Measurements from ENCODE around the gene REN.

The REN gene

DNA sequence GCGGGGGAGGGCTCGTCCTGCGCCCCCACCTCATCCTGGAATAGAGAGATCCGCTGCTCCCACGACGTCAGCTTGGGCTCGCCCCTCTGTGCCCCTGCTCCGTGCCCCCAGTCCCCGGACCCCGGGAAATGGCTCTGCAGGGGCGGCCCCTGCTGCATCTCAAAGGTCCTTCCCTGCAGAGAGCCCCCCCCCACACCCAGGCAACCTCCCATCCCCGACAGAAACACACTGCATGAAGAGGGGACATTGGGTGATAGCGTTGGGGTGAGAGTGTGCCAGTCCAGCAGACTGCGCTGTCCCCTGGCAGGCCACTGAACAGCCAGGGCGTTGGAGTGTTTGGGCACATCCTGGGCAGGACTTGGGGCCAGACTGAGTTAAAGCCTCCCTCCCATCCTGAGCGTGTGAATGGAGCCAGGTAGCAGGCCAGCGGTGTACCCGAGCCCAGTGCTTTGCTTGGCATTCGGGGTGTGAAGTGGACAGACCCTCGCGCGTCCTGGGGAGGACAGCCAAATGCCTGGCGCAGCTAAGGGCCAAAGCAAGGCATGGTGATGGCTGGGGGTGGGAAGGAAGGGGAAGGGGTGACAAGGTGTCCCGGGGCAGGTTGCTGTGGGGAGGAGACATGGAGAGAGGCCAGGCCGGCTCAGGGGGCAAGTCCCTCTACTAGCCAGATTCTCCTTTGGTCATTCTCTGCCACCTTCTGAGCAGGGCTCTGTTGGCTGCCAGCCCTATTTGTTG, 13.7 kb downstream of the REN start:
- no peak for DNase-seq

DNA sequence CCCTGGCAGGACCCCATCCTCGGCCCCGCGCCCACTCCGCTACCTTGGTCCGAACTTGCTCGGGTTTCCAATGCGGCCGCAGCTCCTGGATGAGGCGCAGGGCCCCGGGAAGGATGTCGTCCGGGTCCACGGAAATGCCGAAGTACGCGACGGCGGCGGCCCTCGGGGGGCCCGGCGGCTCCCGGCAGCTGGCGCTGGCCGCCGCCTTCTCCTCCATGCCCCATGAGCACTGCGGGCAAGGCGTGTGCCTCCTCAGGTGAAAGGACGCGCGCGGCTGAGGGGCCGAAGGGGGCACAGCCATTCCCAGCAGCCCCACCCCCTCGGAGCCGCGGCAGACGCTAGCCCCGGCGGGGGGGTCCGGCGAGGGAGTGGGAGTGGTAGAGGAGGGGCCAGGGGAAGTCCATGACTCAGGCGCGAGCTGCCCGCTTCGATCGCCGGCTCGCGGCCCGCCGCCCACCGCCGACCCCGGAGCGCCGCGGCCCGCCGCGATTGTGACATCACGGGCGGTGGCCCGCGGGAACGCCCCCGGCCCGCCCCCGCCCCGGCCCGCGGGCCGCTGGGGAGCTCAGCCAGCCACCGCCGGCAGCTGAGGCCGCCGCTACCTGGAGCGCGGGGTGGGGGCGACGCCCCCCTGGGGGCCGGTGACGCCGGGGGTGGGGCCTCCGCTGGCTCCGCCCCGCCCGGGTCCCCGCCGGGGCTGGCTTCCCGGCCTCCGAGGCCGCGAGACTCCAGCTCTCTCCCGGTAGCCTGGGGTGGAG, 14.4 kb downstream of the REN start, which contains the start of gene ETNK2:
ETNK2 (minus strand) TSS at position 493 of the 758 bp plus-strand sequence; CDS start at position 301, 192 bp downstream.
- no peak for DNase-seq

DNA sequence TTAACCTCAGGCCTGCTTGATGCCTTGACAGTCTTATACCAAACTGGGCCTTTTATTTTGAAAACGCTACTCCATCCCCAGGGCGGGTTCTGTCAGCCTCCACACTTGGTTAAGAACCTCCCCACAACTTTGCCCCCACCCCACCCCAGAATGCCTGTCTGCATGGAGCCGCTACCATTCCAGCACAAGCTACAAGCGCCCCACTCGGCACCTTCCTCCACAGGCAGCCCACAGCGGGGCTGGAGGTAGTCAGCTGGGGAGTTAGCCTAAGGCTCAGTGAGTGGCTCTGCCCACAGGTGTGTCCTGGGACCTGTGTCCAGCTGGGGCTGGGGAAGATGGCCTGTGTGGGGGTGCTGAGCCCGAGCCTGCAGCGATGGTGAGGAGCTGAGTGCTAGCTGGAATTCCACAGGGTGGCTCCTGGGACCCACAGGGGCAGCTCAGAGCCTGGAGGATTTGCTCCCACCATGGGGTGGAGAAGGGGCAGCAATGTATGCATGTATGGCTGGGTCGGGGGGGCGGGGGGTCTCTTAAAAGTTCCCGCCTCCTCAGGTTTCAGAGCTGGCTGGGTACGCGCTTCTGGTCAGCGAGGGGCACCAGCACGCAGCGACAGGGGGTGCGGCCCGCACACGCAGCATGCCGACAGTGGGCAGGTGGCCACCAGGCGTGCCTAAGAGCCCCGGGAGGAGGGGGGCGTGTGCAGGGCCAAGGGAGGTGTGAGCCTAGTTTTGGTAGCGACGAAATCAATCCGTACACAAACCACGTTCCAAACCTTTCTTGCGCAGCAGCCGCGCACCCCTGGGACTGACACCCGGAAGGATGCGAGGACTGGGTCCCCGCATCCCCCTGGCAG, 15.2 kb downstream of the REN start:
- DNase-seq = no peak

DNA sequence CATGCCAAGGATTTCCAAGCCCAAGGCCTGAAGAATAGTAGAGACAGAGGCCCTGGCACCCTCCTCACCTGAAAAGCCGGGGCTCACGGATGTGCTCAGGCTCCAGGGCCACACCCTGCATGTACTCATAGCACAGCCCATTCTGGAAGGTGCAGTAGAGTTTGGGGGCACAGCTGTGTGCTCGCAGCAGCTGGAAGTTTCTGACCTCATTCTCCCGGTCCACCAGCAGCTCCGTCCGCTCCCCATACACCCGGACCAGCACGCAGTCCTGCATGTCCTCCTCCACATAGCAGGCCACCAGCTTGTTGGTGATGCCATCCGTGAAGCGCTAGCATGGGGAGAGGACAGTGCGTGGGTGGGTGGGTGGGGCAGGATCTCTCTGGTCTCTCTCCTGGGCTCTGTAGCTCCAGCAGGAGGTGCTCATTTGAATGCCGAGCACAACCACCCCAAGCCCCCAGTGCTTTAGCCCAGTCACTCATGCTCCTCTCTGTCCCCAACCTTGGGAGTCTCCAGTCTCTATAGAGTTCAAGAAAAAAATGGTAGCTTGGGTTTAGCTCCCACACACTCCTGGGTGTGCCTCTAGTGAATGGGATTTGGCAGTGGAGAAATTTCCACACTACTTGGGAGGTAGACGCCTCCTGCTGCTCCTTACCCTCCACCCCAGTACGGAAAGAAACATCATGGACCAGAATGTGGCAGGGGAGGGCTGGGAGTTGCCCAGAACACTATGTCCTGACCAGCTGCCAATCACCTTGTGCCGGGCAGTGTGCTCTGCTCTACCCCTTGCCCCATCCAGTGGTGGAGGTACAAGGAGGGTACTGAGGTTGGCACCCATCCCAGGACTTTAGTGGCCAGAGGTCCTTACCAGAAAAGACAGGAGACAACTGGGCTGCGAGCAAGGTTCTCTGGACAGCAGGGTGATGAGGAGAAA, 16.2 kb downstream of the REN start:
- no peak for DNase-seq

DNA sequence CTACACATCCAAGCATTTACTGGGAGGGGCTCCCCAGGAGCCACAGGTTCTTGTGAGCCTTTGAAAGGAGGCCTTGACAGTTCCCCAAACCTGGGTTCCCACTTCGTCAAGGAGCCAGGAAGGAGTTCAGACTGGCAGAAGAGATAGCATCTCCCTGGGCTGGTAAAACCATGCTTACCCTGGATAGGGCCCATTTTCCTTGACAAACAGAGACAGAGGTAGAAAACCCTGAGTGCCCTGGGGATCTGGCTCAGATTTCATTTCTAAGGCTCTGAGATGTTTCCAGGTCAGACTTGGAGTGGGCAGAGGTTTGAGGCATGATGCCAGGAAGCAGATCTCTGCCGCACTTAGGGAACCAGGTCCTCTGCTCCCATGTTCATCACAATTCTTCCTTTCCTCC, 17.0 kb downstream of the REN start:
- no peak for DNase-seq

DNA sequence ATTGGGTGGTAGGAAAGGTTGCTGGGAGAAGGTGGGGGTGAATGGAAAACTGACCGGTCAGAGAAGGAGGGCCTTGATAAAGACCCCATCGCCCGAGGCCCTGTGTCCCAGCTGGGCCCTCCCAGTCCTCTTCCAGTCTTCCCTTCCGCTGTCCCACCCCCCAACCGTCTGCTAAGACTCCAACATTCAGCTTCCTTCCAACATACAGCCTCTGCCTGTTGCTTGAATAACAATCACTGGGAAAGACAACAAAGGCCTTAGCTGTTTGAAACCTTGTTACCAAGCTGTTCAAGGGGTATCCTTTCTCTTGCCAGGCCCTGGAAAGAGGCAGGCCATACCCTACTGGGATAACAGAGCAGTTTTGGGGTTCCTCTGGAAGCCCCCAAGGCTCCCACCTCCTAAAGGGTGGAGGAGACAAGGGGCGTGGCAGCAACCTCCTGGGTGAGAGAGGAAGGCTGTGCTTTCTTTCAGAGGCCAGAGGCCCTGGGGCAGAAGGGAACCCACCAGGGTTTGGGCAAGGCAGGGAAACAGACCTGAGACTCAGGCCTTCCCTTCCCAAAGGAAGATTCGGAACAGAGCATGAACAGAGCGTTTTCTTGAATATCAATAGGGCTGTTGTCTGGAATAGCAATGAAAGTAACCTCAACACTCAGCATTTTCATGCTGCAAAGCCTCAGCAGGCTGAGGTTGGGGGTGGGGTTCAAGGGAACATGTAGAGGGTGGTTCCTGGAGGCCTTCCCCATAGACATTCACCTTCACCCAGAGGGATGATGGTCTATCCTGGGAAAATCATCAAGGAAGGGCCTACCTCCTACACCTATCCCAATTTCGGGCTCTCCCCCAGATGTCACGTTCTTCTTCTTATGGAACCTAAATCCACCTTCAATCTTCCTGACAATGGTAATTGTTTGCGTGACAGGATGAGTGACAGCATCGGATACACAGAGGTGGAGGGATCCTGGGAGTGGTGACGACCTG, 18.4 kb downstream of the REN start:
- no peak for DNase-seq

DNA sequence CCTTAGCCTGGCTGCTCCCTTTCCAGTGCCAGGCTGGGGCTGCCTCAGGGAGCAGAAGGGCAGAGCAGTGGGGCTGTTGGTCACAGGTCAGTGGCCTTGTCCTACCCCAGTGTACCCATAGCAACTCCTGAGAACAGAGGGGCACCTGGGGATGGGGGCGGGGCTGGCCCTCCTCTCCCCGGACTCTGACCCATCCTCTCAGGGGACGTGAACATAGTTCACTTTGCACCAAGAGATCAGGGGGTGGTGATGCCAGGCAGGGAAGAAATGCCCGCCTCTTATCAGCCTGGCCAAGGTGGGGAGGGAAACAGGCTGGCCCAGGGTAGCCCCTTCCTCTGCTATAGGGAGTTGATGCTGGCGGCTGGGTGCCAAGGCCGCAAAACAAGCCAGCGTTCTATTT, 19.2 kb downstream of the REN start:
- no peak for DNase-seq

DNA sequence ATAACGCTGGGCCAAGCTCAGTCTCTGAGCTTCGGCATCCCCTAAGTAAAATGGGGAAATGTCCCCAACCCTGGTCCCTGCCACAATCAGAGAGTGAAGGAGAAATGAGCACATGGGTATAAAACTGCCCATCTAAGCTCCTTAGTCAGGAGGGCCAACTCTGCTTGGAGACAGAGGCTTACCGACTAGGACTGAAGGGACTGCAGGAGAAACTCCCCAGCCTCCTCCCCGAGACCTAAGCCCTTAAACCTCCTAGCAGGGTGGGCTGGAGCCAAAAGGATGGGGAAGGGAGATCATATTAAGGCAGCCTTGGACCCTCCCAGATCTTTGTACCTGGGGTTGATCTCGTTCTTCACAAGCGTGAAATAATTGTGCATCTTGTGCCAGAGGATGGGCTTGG, 19.8 kb downstream of the REN start:
- DNase-seq = no peak

DNA sequence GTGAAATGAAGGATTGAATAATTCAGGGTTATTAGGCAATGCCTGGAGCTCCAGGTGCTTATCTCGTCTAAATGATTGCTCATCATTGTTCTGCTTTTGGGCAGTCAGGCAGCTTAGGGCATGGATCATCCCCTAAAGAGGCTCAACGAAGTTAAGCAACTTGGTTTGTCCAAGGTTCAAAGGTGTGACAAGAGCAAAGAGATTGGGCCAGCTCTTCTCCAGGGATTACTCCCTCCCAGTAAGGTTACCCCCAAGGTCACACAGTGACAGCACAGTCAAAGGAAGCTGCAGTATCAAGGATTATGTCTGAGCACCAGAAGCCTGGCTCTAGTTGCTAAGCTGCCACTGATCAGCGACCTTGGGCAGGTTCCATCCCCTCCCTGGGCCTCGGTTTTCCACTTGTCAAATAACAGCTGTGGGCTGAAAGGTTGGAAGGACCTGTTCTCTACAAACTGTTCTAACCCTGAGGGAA, 21.1 kb downstream of the REN start:
- DNase-seq = no peak

DNA sequence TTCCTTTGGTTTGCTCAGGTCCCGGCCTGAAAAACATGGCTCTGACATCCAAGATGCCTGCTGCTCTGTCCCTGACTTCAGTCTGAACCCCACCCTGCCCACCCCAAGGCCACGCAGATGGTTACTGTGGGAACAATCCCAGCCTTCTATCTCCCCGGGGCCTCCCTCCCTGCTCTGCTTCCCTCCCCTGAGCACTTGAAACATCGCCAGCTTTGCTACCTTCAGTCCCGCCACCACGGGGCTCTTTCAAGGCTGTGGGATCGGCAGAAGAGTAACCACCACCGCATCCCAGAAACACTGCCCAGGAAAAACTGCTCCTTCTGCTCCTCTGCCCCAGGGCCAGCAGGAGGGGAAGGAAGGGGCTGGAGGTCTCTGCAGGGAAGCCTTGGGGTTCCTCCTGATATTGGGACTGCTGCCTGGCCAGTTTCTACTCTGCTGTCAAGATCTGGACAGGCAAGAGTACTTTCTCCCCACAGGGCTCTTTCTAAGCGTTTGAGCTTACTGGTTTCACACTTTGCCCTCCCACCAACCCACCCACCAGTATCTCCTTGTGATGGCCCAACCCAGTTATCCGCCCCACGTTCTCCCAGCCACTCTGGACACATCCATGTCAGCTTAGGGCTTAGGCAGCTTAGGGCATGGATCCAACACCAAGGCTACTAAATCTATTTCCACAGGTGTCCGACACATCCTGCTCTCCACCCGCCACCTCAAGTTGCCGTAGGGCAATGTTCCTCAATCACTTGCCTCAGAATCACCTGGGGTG, 22.7 kb downstream of the REN start:
- no peak for DNase-seq

DNA sequence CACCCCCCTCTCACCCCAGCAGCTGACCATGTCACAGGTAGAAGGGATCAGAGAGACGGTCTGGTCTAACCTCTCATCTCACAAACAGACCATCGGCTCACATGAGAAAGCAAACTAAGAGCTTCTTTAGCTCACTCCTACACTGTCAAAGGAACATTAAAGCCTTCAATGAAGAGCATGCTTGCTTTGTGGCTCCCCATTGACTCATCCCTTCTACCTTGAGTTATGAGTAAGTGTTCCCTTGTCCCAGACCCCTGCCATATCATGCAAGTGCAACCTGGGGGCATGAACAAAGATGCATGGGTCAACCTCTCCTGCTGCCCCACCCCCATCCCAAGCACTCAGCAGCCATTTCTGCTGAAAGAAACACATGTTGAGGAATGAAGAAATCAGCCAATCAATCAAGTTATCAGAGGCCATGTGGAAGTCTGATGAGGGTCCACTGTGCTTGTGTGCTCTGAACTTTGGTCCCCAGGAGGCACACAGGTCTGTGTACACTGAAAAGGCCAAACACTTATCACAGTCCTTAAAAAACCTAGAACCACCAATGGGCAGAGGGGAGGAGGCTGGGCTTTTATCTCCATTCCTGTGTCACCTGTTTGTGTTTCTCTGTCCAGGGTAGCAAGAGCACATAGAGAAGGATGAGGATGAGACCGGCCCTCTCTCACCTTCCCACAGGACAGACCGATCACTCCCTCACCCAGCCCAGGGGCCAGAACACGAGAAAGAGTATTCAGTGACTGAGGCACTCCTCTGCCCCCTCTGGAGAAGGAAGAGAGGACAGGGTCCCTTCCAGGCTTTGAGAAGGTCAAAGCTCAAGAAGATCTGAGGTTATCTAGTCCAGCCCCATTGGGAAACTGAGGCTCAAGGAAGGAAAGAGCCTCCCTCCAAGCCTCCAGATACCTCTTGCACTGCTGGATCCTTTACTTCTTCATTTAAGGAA, 23.8 kb downstream of the REN start:
- no peak for DNase-seq

DNA sequence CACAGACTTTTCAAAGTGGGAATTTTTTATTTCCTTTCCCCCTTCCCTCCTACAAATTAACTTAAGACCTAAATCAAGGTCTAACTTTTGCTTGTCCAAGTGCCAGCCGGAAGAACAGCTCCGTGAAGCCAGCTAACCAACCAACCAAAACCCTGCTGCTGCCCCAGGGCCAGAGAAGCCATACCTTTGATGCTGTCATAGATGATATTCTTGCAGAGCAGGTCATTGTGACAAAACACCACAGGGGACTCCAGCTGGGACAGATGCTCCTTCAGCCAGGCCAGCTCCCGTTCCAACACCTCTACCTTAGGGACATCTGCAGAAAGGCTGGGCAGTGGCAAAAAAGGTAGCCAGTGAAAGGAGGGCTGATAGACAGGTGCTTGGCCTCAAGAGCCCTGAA, 25.0 kb downstream of the REN start:
- no peak for DNase-seq

DNA sequence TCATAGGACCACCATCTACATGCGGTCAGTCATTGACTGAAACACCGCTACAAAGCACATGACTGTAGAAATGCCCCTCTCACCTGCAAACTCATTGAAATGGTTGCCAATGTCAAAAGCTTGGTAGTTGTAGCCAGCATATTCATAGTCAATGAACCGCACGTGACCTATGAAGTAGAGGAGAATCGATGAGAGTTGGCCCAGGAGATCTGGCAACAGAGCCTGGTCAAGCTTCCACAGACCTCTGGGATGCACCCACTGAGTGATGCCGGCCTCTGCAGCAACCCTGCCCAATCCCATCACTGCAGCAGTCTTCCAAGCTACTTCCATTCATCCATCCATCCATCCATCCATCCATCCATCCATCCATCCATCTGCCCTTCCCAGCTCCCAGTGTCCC, 26.2 kb downstream of the REN start:
- no peak for DNase-seq

DNA sequence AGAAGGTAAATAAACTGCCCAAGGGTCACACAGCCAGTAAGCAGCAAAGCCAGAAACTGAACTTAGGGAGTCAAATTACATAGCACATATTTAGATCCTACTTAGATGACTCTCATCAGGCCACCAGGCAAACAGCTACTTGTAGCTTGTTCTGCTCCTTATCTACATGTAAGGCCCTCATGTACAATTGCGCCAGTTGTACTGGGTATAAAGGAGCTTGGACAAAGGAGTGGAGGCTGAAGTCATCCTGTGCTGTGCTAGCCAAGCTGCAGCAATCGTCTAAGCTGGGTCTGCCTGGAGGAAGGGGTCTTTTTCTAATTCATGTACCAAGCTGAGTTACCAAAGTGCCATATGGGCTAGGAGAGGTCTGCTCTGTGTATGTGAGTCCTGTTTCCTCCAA, 27.0 kb downstream of the REN start:
- no peak for DNase-seq

DNA sequence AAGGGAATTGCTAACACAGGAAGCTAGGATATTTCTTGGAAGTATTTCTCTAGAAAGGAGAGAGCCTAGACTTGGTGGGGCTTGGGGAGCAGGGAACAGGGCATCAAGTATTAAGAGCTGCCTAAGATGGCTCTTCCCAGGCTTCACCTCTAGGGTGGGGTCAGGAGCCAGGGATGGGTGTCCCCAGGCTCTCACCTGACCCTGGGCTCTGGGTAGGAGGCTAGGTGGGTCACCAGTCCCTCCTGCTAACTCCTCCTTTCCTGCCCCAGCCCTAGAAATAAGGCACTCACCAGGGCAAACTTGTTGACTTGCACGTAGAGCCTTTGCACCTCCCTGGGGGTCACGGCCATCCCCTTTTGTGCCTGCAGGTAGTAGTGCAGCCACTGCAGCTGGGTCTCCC, 29.3 kb downstream of the REN start:
- DNase-seq = no peak

DNA sequence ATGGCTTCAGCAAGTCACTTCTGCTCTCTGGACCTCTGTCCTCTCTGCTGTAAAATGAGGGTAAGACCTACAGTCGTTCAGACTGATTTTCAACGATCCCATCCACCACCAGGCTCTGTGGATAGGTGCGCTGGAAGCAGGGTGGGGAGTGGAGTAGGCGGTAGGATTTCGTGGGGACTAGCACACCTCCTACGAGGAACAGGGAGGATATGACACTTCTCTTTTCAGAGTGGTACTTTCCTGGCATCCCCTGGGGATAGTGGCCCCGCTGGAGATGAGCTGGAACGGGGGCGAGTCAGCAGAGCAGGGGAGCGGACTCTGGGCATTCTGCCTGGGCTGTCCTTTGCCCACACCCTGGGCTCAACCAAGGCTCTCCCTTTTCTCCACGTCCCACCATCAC, 32.0 kb downstream of the REN start:
- no peak for DNase-seq

DNA sequence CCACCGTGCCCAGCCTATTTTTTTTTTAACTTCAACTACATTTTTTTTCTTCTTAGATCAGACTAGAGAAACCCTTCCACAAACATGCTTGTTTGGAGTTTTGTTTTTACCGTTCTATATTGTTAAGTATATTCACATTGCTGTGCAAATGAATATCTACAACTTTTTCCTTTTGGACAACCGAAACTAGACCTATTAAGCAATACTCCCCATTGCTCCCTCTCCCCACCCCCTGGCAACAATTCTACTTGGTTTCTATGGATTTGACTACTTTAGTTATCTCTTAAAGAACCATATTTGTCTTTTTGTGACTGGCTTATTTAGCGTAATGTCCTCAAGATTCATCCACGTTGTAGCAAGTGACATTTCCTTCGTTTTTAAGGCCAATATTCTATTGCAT, 33.4 kb downstream of the REN start:
- DNase-seq = no peak

DNA sequence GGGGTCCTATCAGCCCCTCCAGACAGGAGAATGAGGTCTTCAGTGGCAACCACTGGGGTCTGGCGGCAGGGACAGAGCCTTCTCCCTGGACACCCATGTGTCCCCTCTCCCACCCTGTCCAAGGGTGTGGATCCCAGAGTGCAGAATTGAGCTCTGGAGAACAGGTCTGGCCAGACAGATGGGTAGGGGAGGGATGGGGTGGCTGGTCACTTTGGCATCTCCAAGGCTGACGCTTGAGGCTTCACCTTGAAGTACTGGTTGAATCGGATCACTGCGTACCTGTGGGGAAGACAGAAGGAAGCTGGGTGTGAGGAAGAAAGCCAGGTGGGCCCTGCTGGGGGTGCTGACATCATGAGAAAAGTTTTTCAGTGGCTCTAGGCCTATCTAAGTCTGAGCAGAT, 34.2 kb downstream of the REN start:
- DNase-seq = no peak
